ENCODE measurements around the gene NPTX2.

Gene NPTX2

DNA sequence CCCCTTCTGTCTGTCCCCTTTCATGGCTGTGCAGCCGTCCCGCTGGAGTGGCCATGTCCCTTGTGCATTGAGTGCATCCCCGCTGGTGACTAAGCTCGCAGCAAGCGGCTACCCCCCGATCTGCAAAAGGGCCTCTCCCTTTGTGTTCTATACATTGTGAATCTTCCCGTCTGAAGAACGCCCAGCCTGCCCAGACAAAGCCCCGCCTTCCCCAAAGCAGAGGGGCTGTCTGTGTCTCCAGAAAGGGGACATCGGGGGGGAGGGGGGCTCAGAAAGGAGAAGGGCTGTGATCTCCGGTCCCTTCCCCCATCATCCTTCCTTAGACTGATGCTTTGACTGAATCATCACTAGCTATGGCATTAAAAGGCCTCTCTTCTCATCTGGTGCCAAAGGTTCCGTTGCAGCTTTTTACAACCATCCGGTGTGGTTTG lies 11.9 kb downstream of the NPTX2 start:
- Histone ChIP-seq H2AK5ac (ENCODE audit: low read length) (no peak overlapping the region), H2BK12ac (ENCODE audit: low read length) (no peak overlapping the region), H3K9ac (ENCODE audit: low read length) (no peak overlapping the region), H3K14ac (ENCODE audit: low read length) (no peak overlapping the region), H3K4me2 (ENCODE audit: low read length) (no peak overlapping the region), H3K23ac (ENCODE audit: low read length) (no peak overlapping the region), H3K4me3 (ENCODE audit: low read depth, low read length) (no peak overlapping the region), H3K4ac (ENCODE audit: low read depth, low read length) (no peak overlapping the region), H3K36me3 (ENCODE audit: control insufficient read depth in 1 of 2, insufficient read depth in 2 of 2, low read length in 2 of 2) (no peaks in the 10 kb centered on the region), H3K27ac (ENCODE audit: low read depth, low read length) (no peak overlapping the region), H2BK5ac (ENCODE audit: low read depth, low read length, poor library complexity) (no peak overlapping the region), H3K9me3 (ENCODE audit: insufficient read depth, low read depth, low read length) (peaks cover 1% of the 10 kb centered on the region), H4K91ac (ENCODE audit: low read depth, low read length) (no peak overlapping the region), H4K8ac (ENCODE audit: low read depth, low read length) (no peak overlapping the region), H2BK120ac (ENCODE audit: insufficient read depth, low read length, poor library complexity) (no peak overlapping the region), H3K79me2 (ENCODE audit: control insufficient read depth, insufficient read depth, low read length, poor library complexity) (no peaks in the 10 kb centered on the region), H3K79me1 (ENCODE audit: low read length) (no peaks in the 10 kb centered on the region), H3K4me1 (ENCODE audit: control insufficient read depth in 1 of 2, insufficient read depth in 2 of 2, low read length in 2 of 2) (no peaks in the 10 kb centered on the region), H4K12ac (ENCODE audit: low read depth, low read length) (no peak overlapping the region), H3K27me3 (ENCODE audit: insufficient read depth, low read length) (no peaks in the 10 kb centered on the region), H3K18ac (ENCODE audit: low read length) (no peak overlapping the region), H2AFZ (ENCODE audit: insufficient read depth, low read length, poor library complexity) (no peak overlapping the region)
- WGBS (ENCODE audit: extremely low coverage, insufficient coverage, insufficient read length) = no CpG with 5 or more reads among the region's 13 CpGs
- DNase-seq = no peak

DNA sequence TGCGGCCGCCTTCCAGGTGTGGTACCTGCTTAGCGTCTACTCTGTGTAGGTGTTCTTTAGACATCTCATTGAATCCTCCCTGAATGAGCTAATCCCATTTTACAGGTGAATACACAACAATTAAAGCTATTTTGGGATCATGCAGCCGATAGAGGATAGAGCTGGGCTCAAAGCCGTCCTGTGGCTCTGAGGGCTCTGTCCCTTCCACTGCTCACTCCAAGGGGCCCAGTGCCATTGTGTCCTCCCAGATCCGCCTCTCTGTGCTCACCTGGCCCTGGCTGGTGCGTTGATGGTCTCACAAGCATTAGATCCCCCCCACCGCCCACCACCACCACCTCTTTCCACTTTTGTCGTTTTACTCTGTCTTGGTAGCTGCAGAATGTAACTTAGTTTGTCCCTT lies 13.1 kb downstream of the NPTX2 start:
- no peak overlapping the region for H3K23ac ChIP-seq (ENCODE audit: low read length)
- H3K36me3 ChIP-seq (ENCODE audit: control insufficient read depth in 1 of 2, insufficient read depth in 2 of 2, low read length in 2 of 2) = no peaks in the 10 kb centered on the region
- H2BK5ac ChIP-seq (ENCODE audit: low read depth, low read length, poor library complexity) = no peak overlapping the region
- no peak overlapping the region for H2BK12ac ChIP-seq (ENCODE audit: low read length)
- no peak overlapping the region for H3K14ac ChIP-seq (ENCODE audit: low read length)
- no peak overlapping the region for H2AFZ ChIP-seq (ENCODE audit: insufficient read depth, low read length, poor library complexity)
- no peak overlapping the region for H3K4me2 ChIP-seq (ENCODE audit: low read length)
- H4K91ac ChIP-seq (ENCODE audit: low read depth, low read length) = no peak overlapping the region
- H3K4me3 ChIP-seq (ENCODE audit: low read depth, low read length) = no peak overlapping the region
- no peak overlapping the region for H3K27ac ChIP-seq (ENCODE audit: low read depth, low read length)
- H4K8ac ChIP-seq (ENCODE audit: low read depth, low read length) = no peak overlapping the region
- no peak overlapping the region for H2AK5ac ChIP-seq (ENCODE audit: low read length)
- H3K4ac ChIP-seq (ENCODE audit: low read depth, low read length) = no peak overlapping the region
- no peak overlapping the region for H3K9ac ChIP-seq (ENCODE audit: low read length)
- H3K79me1 ChIP-seq (ENCODE audit: low read length) = no peaks in the 10 kb centered on the region
- no peaks in the 10 kb centered on the region for H3K4me1 ChIP-seq (ENCODE audit: control insufficient read depth in 1 of 2, insufficient read depth in 2 of 2, low read length in 2 of 2)
- no CpG with 5 or more reads among the region's 9 CpGs for WGBS (ENCODE audit: extremely low coverage, insufficient coverage, insufficient read length)
- H2BK120ac ChIP-seq (ENCODE audit: insufficient read depth, low read length, poor library complexity) = no peak overlapping the region
- H3K79me2 ChIP-seq (ENCODE audit: control insufficient read depth, insufficient read depth, low read length, poor library complexity) = no peaks in the 10 kb centered on the region
- no peak overlapping the region for H4K12ac ChIP-seq (ENCODE audit: low read depth, low read length)
- H3K18ac ChIP-seq (ENCODE audit: low read length) = no peak overlapping the region
- no peak for DNase-seq
- no peaks in the 10 kb centered on the region for H3K27me3 ChIP-seq (ENCODE audit: insufficient read depth, low read length)
- peaks cover 1% of the 10 kb centered on the region for H3K9me3 ChIP-seq (ENCODE audit: insufficient read depth, low read depth, low read length)

DNA sequence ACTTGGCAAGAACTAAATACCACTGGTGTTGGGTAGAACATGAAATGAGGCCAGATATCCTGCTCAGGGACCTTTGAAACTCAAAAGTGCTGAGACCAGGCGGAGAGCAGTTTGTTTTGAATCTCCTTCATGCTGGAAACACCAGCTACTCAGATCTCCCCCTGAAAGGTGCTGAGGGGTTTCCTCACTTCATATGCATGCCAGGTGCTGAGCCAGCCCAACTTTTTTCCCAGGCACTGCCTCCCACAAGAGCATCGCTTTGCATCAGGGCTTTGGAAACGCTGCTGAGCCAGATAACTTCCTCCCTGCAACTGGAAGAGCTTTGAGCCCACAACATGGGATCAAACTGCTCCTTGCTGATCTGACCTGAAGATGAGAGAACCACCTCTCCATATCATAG lies 13.7 kb downstream of the NPTX2 start:
- Histone ChIP-seq H2BK12ac (ENCODE audit: low read length) (no peak overlapping the region), H3K79me1 (ENCODE audit: low read length) (no peaks in the 10 kb centered on the region), H2BK120ac (ENCODE audit: insufficient read depth, low read length, poor library complexity) (no peak overlapping the region), H4K8ac (ENCODE audit: low read depth, low read length) (no peak overlapping the region), H3K79me2 (ENCODE audit: control insufficient read depth, insufficient read depth, low read length, poor library complexity) (no peaks in the 10 kb centered on the region), H3K4me3 (ENCODE audit: low read depth, low read length) (no peak overlapping the region), H2AFZ (ENCODE audit: insufficient read depth, low read length, poor library complexity) (no peak overlapping the region), H3K9me3 (ENCODE audit: insufficient read depth, low read depth, low read length) (peaks cover 1% of the 10 kb centered on the region), H3K4me1 (ENCODE audit: control insufficient read depth in 1 of 2, insufficient read depth in 2 of 2, low read length in 2 of 2) (no peaks in the 10 kb centered on the region), H3K9ac (ENCODE audit: low read length) (peak overlapping the region; percentile 9), H3K4me2 (ENCODE audit: low read length) (no peak overlapping the region), H3K18ac (ENCODE audit: low read length) (no peak overlapping the region), H4K91ac (ENCODE audit: low read depth, low read length) (no peak overlapping the region), H3K4ac (ENCODE audit: low read depth, low read length) (no peak overlapping the region), H3K27ac (ENCODE audit: low read depth, low read length) (no peak overlapping the region), H3K23ac (ENCODE audit: low read length) (no peak overlapping the region), H2BK5ac (ENCODE audit: low read depth, low read length, poor library complexity) (no peak overlapping the region), H3K36me3 (ENCODE audit: control insufficient read depth in 1 of 2, insufficient read depth in 2 of 2, low read length in 2 of 2) (no peaks in the 10 kb centered on the region), H3K27me3 (ENCODE audit: insufficient read depth, low read length) (no peaks in the 10 kb centered on the region), H3K14ac (ENCODE audit: low read length) (no peak overlapping the region), H4K12ac (ENCODE audit: low read depth, low read length) (no peak overlapping the region), H2AK5ac (ENCODE audit: low read length) (no peak overlapping the region)
- whole genome bisulfite sequencing (ENCODE audit: extremely low coverage, insufficient coverage, insufficient read length) = no CpG with 5 or more reads among the region's 3 CpGs
- DNase-seq = no peak

DNA sequence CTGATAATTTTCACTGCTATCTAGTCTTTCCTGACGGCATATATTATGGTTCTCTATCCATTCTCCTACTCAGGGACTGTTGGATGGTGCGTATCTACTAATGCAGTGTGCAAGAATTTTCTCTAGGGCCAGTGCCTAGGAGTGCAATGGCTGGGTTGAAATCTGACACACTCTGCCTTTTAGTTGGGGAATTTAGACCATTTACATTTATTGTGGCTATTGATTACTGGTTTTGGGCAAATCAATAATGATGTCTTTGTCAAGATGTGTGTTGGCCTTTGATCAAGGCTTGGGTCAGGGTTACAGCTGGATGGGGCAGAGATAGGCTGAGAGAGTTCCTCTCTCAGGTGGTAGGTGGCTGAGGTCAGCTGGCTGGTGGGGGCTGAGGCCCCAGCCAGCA lies 21.8 kb downstream of the NPTX2 start:
- Histone ChIP-seq H4K8ac (ENCODE audit: low read depth, low read length) (no peak overlapping the region), H3K27me3 (ENCODE audit: insufficient read depth, low read length) (no peaks in the 10 kb centered on the region), H3K9ac (ENCODE audit: low read length) (no peak overlapping the region), H3K4ac (ENCODE audit: low read depth, low read length) (no peak overlapping the region), H3K9me3 (ENCODE audit: insufficient read depth, low read depth, low read length) (peaks cover 7% of the 10 kb centered on the region), H3K14ac (ENCODE audit: low read length) (no peak overlapping the region), H3K18ac (ENCODE audit: low read length) (no peak overlapping the region), H3K4me2 (ENCODE audit: low read length) (no peak overlapping the region), H4K12ac (ENCODE audit: low read depth, low read length) (no peak overlapping the region), H3K79me2 (ENCODE audit: control insufficient read depth, insufficient read depth, low read length, poor library complexity) (no peaks in the 10 kb centered on the region), H2BK120ac (ENCODE audit: insufficient read depth, low read length, poor library complexity) (no peak overlapping the region), H2AFZ (ENCODE audit: insufficient read depth, low read length, poor library complexity) (no peak overlapping the region), H3K36me3 (ENCODE audit: control insufficient read depth in 1 of 2, insufficient read depth in 2 of 2, low read length in 2 of 2) (no peaks in the 10 kb centered on the region), H2BK5ac (ENCODE audit: low read depth, low read length, poor library complexity) (no peak overlapping the region), H3K27ac (ENCODE audit: low read depth, low read length) (no peak overlapping the region), H3K79me1 (ENCODE audit: low read length) (no peaks in the 10 kb centered on the region), H2BK12ac (ENCODE audit: low read length) (no peak overlapping the region), H3K4me3 (ENCODE audit: low read depth, low read length) (no peak overlapping the region), H4K91ac (ENCODE audit: low read depth, low read length) (no peak overlapping the region), H3K23ac (ENCODE audit: low read length) (no peak overlapping the region), H3K4me1 (ENCODE audit: control insufficient read depth in 1 of 2, insufficient read depth in 2 of 2, low read length in 2 of 2) (no peaks in the 10 kb centered on the region), H2AK5ac (ENCODE audit: low read length) (no peak overlapping the region)
- no peak for DNase-seq
- no CpG with 5 or more reads among the region's 2 CpGs for WGBS (ENCODE audit: extremely low coverage, insufficient coverage, insufficient read length)
